Measurements from ENCODE around the gene ATRIP. TPM values are rescaled to one million over a fixed set of nuclear protein-coding genes. Genes with fewer than 3 reads are reported as not detected.

The ATRIP gene
- polyA plus RNA-seq, 4 donors, result 13.1 to 16.4 (median 13.5) TPM

- no peak for DNase-seq (ENCODE audit: low read depth in 4 of 4, low spot score in 3 of 4)
Observed at GRCh38 chr3:48409291-48410201, 37.0 kb upstream of the ATRIP start.

- DNase-seq (ENCODE audit: low read depth in 4 of 4, low spot score in 3 of 4), result no peak
Observed at GRCh38 chr3:48410205-48411040, 36.1 kb upstream of the ATRIP start.

DNA sequence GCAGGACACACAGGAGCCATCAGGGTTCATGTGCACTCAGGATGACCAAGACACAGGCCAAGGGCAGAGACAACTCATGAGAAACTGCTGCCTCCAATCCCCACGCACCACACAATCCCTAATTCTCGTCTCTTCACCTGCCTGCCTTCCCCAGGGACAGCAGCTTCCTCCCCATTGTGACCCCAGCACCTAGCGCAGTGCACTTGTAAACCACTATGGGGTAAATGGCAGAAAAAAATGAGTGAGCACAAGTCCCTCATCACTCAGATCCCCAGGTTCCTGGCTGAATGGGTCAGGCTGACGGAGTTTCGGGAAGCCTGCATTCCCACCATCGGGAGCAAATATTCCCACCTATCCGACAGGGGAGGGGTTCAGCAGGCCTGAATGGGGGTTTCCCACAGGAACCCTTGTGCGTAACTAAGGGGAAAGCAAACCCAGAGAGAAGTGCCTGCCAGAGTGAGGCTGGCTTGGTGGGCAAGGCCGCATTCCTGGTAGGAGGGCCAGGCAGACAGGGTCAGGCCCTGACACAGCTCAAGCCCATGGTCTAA, 35.4 kb upstream of the ATRIP start:
- no peak for DNase-seq (ENCODE audit: low read depth in 4 of 4, low spot score in 3 of 4)

GRCh38 chr3:48411606-48412374, 34.7 kb upstream of the ATRIP start:
- DNase-seq (ENCODE audit: low read depth in 4 of 4, low spot score in 3 of 4), result no peak

GRCh38 chr3:48412375-48413001, 34.0 kb upstream of the ATRIP start:
- DNase-seq (ENCODE audit: low read depth in 4 of 4, low spot score in 3 of 4), result no peak

DNA sequence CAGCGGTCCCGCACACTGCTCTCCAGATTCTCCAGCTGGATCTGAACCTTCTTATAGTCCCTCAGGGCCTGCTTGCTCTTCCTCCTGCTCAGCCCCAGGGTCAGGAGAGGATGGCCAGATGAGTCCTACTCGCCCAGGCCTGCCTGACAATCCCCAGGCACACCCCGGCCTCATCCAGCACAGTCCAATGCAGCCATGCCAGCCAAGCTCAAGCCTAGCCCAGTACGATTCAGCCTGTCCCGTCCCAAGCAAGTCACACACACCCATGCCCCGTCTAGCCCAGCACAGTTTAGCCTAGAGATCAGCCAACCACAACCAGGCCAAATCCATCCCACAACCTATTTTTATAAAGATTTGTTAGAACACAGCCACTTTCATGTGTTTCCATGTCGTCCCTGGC, 33.5 kb upstream of the ATRIP start:
- no peak for DNase-seq (ENCODE audit: low read depth in 4 of 4, low spot score in 3 of 4)

DNA sequence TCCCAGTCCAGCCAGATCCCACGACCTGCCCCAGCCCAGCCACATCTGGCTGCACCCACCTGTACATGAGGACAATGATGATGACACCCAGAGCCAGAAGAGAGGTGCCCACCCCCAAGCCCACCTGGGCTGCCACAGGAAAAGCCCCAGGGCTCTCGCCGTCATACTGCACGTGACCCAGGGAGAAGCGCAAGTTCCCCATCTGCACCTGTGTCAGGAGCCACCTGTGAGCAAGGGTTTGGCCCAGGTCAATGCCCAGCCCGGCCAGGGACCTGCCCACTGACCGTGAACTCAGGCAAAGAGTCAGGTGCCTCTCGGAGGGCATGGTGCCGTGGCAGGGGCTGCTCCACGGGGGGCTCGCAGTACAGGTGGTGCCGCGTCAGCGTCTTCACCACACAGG, 32.9 kb upstream of the ATRIP start:
- no peak for DNase-seq (ENCODE audit: low read depth in 4 of 4, low spot score in 3 of 4)

DNA sequence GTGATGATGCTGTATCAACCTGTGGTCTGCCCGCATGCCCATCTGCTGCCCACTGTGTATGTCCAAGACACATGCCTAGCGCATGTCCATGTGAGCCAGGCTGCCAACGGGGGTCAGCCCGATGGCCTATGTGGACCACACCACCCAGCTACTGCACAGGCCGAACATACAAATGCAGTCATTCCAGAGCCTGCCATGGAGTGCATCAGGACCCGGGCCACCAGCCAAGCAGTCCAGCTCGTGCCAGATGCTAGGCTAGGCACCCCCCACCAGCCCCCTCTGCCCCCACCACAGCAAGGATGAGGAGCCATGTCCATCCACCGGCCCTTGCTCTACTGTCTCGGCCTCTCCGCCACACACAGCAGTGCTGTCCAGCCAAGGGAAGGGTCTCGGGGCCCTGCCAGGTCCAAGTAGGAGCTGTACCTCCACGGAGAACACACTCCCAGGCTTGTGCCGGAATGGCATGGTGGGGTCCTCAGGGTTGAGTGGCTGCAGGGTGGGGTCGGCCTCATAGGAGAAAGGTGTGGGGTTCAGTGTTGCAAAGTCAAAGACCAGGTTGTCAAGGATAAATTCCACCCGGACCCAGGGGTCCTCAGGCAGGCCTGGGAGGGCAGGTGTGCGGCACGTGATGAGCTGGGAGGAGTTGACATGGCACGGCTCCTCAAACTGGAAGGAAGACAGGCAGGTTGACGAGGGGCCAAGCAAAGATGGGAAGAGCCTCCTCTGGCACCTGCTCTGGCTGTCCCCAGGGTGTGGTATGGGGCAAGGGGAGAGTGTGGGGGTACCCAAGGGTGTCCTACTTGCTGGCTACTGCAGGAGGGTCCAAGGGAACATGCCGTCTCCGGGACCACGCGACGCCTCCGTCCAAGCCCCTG, 31.9 kb upstream of the ATRIP start:
- no peak for DNase-seq (ENCODE audit: low read depth in 4 of 4, low spot score in 3 of 4)

- DNase-seq (ENCODE audit: low read depth in 4 of 4, low spot score in 3 of 4), result no peak
Observed at GRCh38 chr3:48415251-48415953, 31.1 kb upstream of the ATRIP start.

GRCh38 chr3:48416091-48416505, 30.4 kb upstream of the ATRIP start:
- DNase-seq (ENCODE audit: low read depth in 4 of 4, low spot score in 3 of 4), result no peak

DNA sequence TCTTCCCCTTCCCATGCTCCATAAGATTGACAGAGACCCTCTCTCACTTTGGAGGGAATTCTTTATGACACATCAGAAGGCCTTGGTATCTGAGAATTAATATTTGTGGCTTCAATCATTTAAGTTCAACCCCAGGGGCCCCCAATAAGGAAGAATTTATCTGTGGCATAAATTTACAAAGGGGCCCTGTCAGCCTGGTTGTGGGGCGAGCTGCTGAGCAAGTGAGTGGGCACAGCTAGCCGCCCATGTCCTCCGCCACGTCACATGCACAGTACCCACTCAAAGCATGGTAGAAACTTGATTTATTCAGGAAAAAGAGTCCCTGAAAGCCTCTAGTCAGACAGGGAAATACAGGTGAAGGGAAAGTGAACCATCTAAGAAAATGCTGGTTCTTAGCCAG, 30.0 kb upstream of the ATRIP start:
- DNase-seq (ENCODE audit: low read depth in 4 of 4, low spot score in 3 of 4), result no peak

GRCh38 chr3:48417529-48418108, 28.9 kb upstream of the ATRIP start:
- DNase-seq (ENCODE audit: low read depth in 4 of 4, low spot score in 3 of 4), result no peak

GRCh38 chr3:48418140-48418539, 28.4 kb upstream of the ATRIP start:
- no peak for DNase-seq (ENCODE audit: low read depth in 4 of 4, low spot score in 3 of 4)

DNA sequence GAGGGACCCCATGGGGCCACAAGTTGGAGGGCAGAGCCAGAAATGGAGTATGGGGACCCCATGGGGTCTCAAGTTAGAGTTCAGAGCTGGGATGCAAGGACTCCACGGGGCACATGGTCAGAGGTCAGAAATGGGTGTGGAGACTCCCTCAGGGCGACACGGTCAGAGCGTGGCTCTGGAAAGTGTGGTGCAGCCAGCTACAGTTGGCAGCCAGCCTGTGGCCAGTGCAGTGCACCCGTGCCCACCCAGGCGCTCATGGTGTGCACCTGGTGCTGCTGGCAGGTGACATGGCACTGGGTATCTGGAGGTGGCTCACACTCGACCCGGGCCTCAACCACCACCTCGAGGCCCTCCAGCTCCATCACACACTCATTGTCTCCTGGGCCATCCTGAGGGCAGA, 27.9 kb upstream of the ATRIP start:
- DNase-seq (ENCODE audit: low read depth in 4 of 4, low spot score in 3 of 4), result no peak

GRCh38 chr3:48419149-48419548, 27.4 kb upstream of the ATRIP start:
- DNase-seq (ENCODE audit: low read depth in 4 of 4, low spot score in 3 of 4), result no peak

DNA sequence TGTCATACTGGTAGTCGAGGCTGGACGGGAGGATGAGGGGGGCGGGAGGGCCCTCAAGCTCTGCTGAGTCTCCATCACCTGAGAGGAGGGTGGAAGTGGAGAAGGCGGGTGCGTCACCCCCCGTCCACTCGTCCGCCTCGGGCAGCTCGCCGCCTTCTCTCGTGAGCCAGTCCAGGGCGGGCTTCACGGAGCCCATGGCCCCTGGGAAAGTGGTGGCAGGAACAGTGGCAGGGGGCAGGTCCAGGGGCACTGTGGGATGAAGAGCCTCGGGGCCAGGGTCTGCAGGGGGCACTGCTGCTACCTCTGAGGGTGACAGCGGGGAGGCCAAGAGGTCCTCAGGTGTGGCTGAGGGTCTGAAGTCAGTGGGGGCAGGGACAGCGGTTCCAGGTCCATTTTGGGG, 26.9 kb upstream of the ATRIP start:
- no peak for DNase-seq (ENCODE audit: low read depth in 4 of 4, low spot score in 3 of 4)

GRCh38 chr3:48420561-48420960, 26.0 kb upstream of the ATRIP start:
- DNase-seq (ENCODE audit: low read depth in 4 of 4, low spot score in 3 of 4), result no peak

- DNase-seq (ENCODE audit: low read depth in 4 of 4, low spot score in 3 of 4), result no peak
Observed at GRCh38 chr3:48422272-48422671, 24.3 kb upstream of the ATRIP start.

All from left renal pelvis (tissue), 4 donors.